Loucy (cell line): Measurements from ENCODE around the gene SGMS1.

Experiments
- CTCF ChIP-seq: fragments of 200-600 bp; sonication (generic); conservative IDR thresholded peaks from 2 replicates; pipeline ENCODE4 v1.5.1; 2014; ENCODE audit warnings: mild to moderate bottlenecking, antibody characterized with exemption, low read length
- EZH2phosphoT487 ChIP-seq: fragments of 200-600 bp; IDR thresholded peaks from 2 replicates; pipeline ENCODE4 v1.6.1; 2018; ENCODE audit warnings: antibody characterized with exemption, mild to moderate bottlenecking, moderate library complexity, borderline replicate concordance

DNA sequence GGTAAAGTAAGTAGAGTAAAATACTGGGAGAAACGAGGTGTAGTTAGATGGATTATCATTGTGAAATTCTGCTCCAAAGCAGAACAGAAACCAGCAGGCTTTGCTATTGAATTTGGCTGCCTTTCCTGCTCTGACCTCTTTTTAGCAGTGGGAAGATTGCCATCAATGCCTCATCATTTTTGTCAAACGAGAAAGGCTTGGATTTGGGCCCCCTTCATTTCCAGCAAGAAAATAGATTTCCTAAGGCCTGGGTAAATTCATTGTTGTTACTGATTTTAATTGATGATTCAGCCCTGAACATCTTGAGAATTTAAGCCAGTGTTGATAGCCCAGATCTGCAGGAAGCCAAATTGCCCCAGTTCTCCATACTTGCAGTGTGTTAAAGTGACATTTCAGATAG lies 337.2 kb downstream of the SGMS1 start:
- no peak for TF ChIP-seq CTCF
- TF ChIP-seq EZH2phosphoT487: no peak
